IMR-90 (cell line): ENCODE measurements around the gene S100A12. TPM values are rescaled to one million over a fixed set of nuclear protein-coding genes. Genes with fewer than 3 reads are reported as not detected.

Experiments used
- ATAC-seq: fragments of 200-7000 bp; cut with Tn5 transposase; 2 replicates; pipeline ENCODE4 v1.9.1; 2020; ENCODE audit warnings: low read depth, mild to moderate bottlenecking, moderate library complexity
- BruUV-seq: library from RNA; stranded (reverse); fragments of 400-500 nt; replicated peaks from 2 replicates; lab custom pipeline; 2021; lab: Mats Ljungman, UMichigan
- CTCF ChIA-PET: fragments of 300-600 bp; formaldehyde crosslinking; extraction: SDS; loops from one replicate; lab custom pipeline; 2021; ENCODE audit warnings: antibody characterized with exemption; lab: Yijun Ruan, JAX
- POLR2A ChIA-PET: fragments of 300-600 bp; sonication (Branson Sonifier 250); formaldehyde crosslinking; loops from one replicate; lab custom pipeline; 2022; ENCODE audit warnings: antibody characterized with exemption; ENCODE audit not compliant: unreplicated experiment; lab: Charles Lee
- DNase-seq: peaks from one replicate; pipeline ENCODE4 v3.0.0; 2013
- H2AFZ ChIP-seq: replicated peaks from 2 replicates; pipeline ENCODE3; 2013; ENCODE audit warnings: low read length, mild to moderate bottlenecking; ENCODE audit not compliant: poor library complexity
- H2AK5ac ChIP-seq: 2 replicates; pipeline ENCODE4 v1.6.1; 2013; ENCODE audit warnings: low read depth, low read length, inconsistent platforms
- H2AK9ac ChIP-seq: replicated peaks from 2 replicates; pipeline ENCODE3; 2013; ENCODE audit warnings: mild to moderate bottlenecking, low read depth, low read length, moderate library complexity; ENCODE audit not compliant: poor library complexity
- H2BK120ac ChIP-seq: 2 replicates; pipeline ENCODE4 v1.6.1; 2013; ENCODE audit warnings: low read depth, low read length, inconsistent platforms
- H2BK15ac ChIP-seq: 3 replicates; pipeline ENCODE4 v1.6.1; 2013; ENCODE audit warnings: low read depth, low read length, inconsistent platforms
- H2BK20ac ChIP-seq: 2 replicates; pipeline ENCODE4 v1.6.1; 2013; ENCODE audit warnings: low read depth, mild to moderate bottlenecking, inconsistent platforms, low read length, moderate library complexity
- H2BK5ac ChIP-seq: 2 replicates; pipeline ENCODE4 v1.6.1; 2013; ENCODE audit warnings: mild to moderate bottlenecking, low read depth, low read length, inconsistent platforms; ENCODE audit not compliant: poor library complexity, severe bottlenecking
- H3K14ac ChIP-seq: replicated peaks from 2 replicates; pipeline ENCODE4 v1.6.1; 2013; ENCODE audit warnings: low read depth, low read length, inconsistent platforms
- H3K18ac ChIP-seq: 2 replicates; pipeline ENCODE4 v1.6.1; 2013; ENCODE audit warnings: low read depth, low read length, control low read depth
- H3K23ac ChIP-seq: 2 replicates; pipeline ENCODE4 v1.6.1; 2013; ENCODE audit warnings: low read depth, low read length, inconsistent platforms
- H3K27ac ChIP-seq: 2 replicates; pipeline ENCODE4 v1.5.1; 2013; ENCODE audit warnings: mild to moderate bottlenecking, control low read depth, low read length; ENCODE audit not compliant: insufficient read depth
- H3K27me3 ChIP-seq: 2 replicates; pipeline ENCODE4 v1.6.1; 2013; ENCODE audit warnings: low read length; ENCODE audit not compliant: control insufficient read depth, insufficient read depth
- H3K36me3 ChIP-seq: 2 replicates; pipeline ENCODE4 v1.6.1; 2013; ENCODE audit warnings: low read length, mixed read lengths; ENCODE audit not compliant: control insufficient read depth, insufficient read depth
- H3K4ac ChIP-seq: 2 replicates; pipeline ENCODE4 v1.6.1; 2013; ENCODE audit warnings: low read depth, low read length, inconsistent platforms
- H3K4me1 ChIP-seq: 2 replicates; pipeline ENCODE4 v1.6.1; 2013; ENCODE audit warnings: low read length, mixed read lengths; ENCODE audit not compliant: control insufficient read depth, insufficient read depth
- H3K4me2 ChIP-seq: 2 replicates; pipeline ENCODE4 v1.6.1; 2013; ENCODE audit warnings: low read depth, mild to moderate bottlenecking, control low read depth, low read length, moderate library complexity
- H3K4me3 ChIP-seq: 2 replicates; pipeline ENCODE4 v1.5.1; 2013; ENCODE audit warnings: low read depth, mild to moderate bottlenecking, control low read depth, low read length, moderate library complexity; ENCODE audit not compliant: insufficient read depth
- H3K56ac ChIP-seq: 2 replicates; pipeline ENCODE4 v1.6.1; 2013; ENCODE audit warnings: low read length, inconsistent platforms; ENCODE audit not compliant: insufficient read depth; ENCODE audit errors: extremely low read depth
- H3K79me1 ChIP-seq, 2 experiments: 2 replicates each; pipeline ENCODE4 v1.6.1; 2013; ENCODE audit warnings: low read length in 2 of 2, inconsistent platforms in 1 of 2, low read depth in 1 of 2
- H3K9ac ChIP-seq: 2 replicates; pipeline ENCODE4 v1.6.1; 2013; ENCODE audit warnings: low read depth, low read length, control low read depth
- H3K9me1 ChIP-seq: 2 replicates; pipeline ENCODE4 v1.6.1; 2013; ENCODE audit warnings: low read length, inconsistent platforms; ENCODE audit not compliant: insufficient read depth
- H3K9me3 ChIP-seq: 2 replicates; pipeline ENCODE4 v1.6.1; 2013; ENCODE audit warnings: low read length; ENCODE audit not compliant: control insufficient read depth, insufficient read depth
- H4K20me1 ChIP-seq: 2 replicates; pipeline ENCODE4 v1.6.1; 2013; ENCODE audit warnings: low read length, inconsistent platforms; ENCODE audit not compliant: insufficient read depth
- H4K5ac ChIP-seq: 2 replicates; pipeline ENCODE4 v1.6.1; 2013; ENCODE audit warnings: mild to moderate bottlenecking, low read depth, low read length, control low read depth
- H4K8ac ChIP-seq, 2 experiments: 2 replicates each; pipeline ENCODE4 v1.6.1; 2013; ENCODE audit warnings: low read depth in 2 of 2, low read length in 2 of 2, control low read depth in 1 of 2, inconsistent platforms in 1 of 2
- H4K91ac ChIP-seq: 2 replicates; pipeline ENCODE4 v1.6.1; 2013; ENCODE audit warnings: low read depth, low read length, inconsistent platforms; ENCODE audit not compliant: insufficient read depth
- CEBPB ChIP-seq: IDR thresholded peaks from 2 replicates; pipeline ENCODE4 v1.6.1; 2012; ENCODE audit warnings: low read depth, low read length, improper control_type of control experiment
- CHD1 ChIP-seq: IDR thresholded peaks from 2 replicates; pipeline ENCODE4 v1.6.1; 2012; ENCODE audit warnings: low read depth, low read length, improper control_type of control experiment
- FOS ChIP-seq: fragments of 150-350 bp; IDR thresholded peaks from 2 replicates; pipeline ENCODE4 v1.6.1; 2016; ENCODE audit warnings: low read depth, low read length
- NFE2L2 ChIP-seq: fragments of 150-350 bp; IDR thresholded peaks from 2 replicates; pipeline ENCODE4 v1.6.1; 2016; ENCODE audit warnings: low read depth, mild to moderate bottlenecking, low read length
- RAD21 ChIP-seq: IDR thresholded peaks from 2 replicates; pipeline ENCODE4 v1.6.1; 2012; ENCODE audit warnings: low read length, improper control_type of control experiment
- WGBS, 2 experiments: methylation state at CpG; one replicate each; pipeline versions ENCODE4 v1.1.5 to v1.1.7; 2013; ENCODE audit warnings: missing lambda C conversion rate in 2 of 2; ENCODE audit not compliant: insufficient read length in 1 of 2; ENCODE audit errors: extremely low coverage in 2 of 2; 5-methylcytosine and 5-hydroxymethylcytosine counted together
- dilution Hi-C: fragments of 300-500 bp; cut with HindIII; formaldehyde crosslinking; loops from one replicate; pipeline ENCODE4 v1.14.3; 2018; ENCODE audit warnings: low sequenced_read_pairs; ENCODE audit not compliant: unreplicated experiment
- in situ Hi-C: fragments of 300-500 bp; cut with MboI; formaldehyde crosslinking; loops from 3 replicates; pipeline ENCODE4 v1.14.3; 2019; ENCODE audit warnings: low sequenced_read_pairs, inconsistent platforms, mixed read lengths
- intact Hi-C: fragments of 100-400 bp; cut with micrococcal nuclease; formaldehyde crosslinking; loops from 2 replicates; pipeline ENCODE4 v1.10.0; 2022
- polyA plus RNA-seq, 3 experiments: library from polyadenylated mRNA; depleted of rRNA; stranded (reverse); fragments of >200 nt; gene quantifications; 2 replicates each; pipeline ENCODE4 v1.2.3, GENCODE V29; 2012; ENCODE audit warnings: low replicate concordance in 1 of 3
- total RNA-seq: library from RNA; depleted of rRNA; stranded (reverse); fragments of >200 nt; gene quantifications from 2 replicates; pipeline ENCODE4 v1.2.3, GENCODE V29; 2012
- TF ChIP-seq, protein P1 (sequence below): fragments of 150-350 bp; IDR thresholded peaks from 2 replicates; pipeline ENCODE4 v1.6.1; 2017; ENCODE audit warnings: mild to moderate bottlenecking, antibody characterized with exemption, low read length, low read depth
- TF ChIP-seq, protein P2 (sequence below): fragments of 150-350 bp; IDR thresholded peaks from 2 replicates; pipeline ENCODE4 v1.6.1; 2016; ENCODE audit warnings: low read depth, mild to moderate bottlenecking, low read length, moderate library complexity, borderline replicate concordance

Gene S100A12
- total and polyA plus RNA-seq, 2 of the 4 experiments (the other 2 are of a cell fraction), result not detected

DNA sequence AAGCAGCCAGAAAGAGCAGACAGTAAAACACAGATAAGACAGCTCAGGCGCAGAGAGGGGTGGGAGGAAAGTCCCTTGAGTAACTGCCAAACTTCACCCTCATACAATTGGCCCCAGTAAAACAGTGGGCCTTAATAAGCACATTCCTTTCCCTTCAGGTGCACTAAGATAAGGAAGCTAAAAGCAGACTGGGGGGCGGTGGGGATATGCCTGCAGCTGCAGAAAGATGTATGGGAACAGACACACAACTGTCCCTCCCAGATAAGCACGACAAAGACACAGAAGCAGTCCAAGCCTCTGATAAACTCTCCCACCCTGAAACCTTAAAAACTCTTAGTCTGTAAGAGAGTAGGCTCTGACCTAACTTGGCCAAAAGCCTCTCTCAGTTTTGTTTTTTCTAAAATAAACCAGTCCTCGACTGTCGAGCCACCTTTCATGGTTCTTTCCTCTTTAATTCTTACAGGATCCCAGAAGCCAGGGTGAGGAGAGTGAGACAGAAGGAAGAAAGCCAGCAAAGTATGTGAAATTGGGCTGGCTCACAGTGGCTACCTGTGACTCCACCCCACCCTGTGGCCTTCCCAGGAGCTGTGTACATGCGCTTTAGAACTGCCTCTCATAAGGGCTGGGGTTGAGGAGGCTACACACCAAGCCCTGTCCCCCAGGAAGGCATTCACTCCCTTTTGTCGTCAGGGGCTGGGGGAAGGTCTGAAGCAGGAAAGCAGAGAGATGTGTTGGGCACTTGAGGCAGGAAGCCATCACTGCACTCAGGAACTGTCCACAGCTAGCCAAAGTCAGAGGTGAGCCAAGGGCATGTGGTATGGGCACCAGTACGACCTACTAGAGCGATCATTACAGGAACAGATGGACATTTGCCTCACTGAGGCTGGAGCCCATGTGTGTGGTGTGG, 31.4 kb downstream of the S100A12 start:
- no peak overlapping the region for H3K27ac ChIP-seq
- POLR2A ChIA-PET, result no interaction called here
- H2BK5ac ChIP-seq, result no peak overlapping the region
- H3K23ac ChIP-seq, result no peak overlapping the region
- dilution Hi-C loops (no loop called here), intact Hi-C loops (no loop called here), in situ Hi-C loops (no loop called here)
- H4K8ac ChIP-seq, result no peak overlapping the region
- CTCF ChIA-PET, result interaction anchor here (1.3 kb wide), 1 partner anchor 9 kb away, joined by 4 read pairs; no protein-coding TSS in a partner anchor
- H3K27me3 ChIP-seq, result peaks cover 4% of the 10 kb centered on the region
- no TSS peak for BruUV-seq
- no peak overlapping the region for H3K4me3 ChIP-seq
- no peaks in the 10 kb centered on the region for H3K9me3 ChIP-seq
- H3K9me1 ChIP-seq, result no peaks in the 10 kb centered on the region
- no peak overlapping the region for H2AK5ac ChIP-seq
- no peaks in the 10 kb centered on the region for H3K79me1 ChIP-seq
- WGBS, 2 experiments, result 30% methylated on average over 3 of the region's 9 CpGs; no CpG with 5 or more reads in 1 of the 2 experiments
- no peak overlapping the region for H4K91ac ChIP-seq
- no peak overlapping the region for H3K4ac ChIP-seq
- H3K56ac ChIP-seq, result no peak overlapping the region
- H2AK9ac ChIP-seq, result no peak overlapping the region
- TF ChIP-seq CHD1 (no peak), RAD21 (no peak), NFE2L2 (no peak), FOS (no peak), CEBPB (no peak)
- TF ChIP-seq, protein P1, sequence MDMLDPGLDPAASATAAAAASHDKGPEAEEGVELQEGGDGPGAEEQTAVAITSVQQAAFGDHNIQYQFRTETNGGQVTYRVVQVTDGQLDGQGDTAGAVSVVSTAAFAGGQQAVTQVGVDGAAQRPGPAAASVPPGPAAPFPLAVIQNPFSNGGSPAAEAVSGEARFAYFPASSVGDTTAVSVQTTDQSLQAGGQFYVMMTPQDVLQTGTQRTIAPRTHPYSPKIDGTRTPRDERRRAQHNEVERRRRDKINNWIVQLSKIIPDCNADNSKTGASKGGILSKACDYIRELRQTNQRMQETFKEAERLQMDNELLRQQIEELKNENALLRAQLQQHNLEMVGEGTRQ, result no peak
- TF ChIP-seq, protein P2, sequence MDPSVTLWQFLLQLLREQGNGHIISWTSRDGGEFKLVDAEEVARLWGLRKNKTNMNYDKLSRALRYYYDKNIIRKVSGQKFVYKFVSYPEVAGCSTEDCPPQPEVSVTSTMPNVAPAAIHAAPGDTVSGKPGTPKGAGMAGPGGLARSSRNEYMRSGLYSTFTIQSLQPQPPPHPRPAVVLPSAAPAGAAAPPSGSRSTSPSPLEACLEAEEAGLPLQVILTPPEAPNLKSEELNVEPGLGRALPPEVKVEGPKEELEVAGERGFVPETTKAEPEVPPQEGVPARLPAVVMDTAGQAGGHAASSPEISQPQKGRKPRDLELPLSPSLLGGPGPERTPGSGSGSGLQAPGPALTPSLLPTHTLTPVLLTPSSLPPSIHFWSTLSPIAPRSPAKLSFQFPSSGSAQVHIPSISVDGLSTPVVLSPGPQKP, result no peak
- no peak overlapping the region for H4K5ac ChIP-seq
- peak overlapping the region; percentile 38 for H2AFZ ChIP-seq
- no peaks in the 10 kb centered on the region for H3K36me3 ChIP-seq
- no peak overlapping the region for H3K9ac ChIP-seq
- no peak overlapping the region for H2BK15ac ChIP-seq
- H3K4me1 ChIP-seq, result no peaks in the 10 kb centered on the region
- H3K4me2 ChIP-seq, result no peak overlapping the region
- H3K18ac ChIP-seq, result no peak overlapping the region
- ATAC-seq (no peak), DNase-seq (no peak)
- no peaks in the 10 kb centered on the region for H4K20me1 ChIP-seq
- no peak overlapping the region for H3K14ac ChIP-seq
- H2BK120ac ChIP-seq, result no peak overlapping the region
- H2BK20ac ChIP-seq, result no peak overlapping the region
